GM12891 (cell line): ENCODE results near the gene TTC28.

Experiments used
- PAX5 ChIP-seq: IDR thresholded peaks from 2 replicates; pipeline ENCODE4 v1.6.1; 2011; ENCODE audit warnings: low read length, moderate library complexity, mild to moderate bottlenecking; ENCODE audit not compliant: insufficient read depth, severe bottlenecking
- POLR2A ChIP-seq: IDR thresholded peaks from 2 replicates; pipeline ENCODE4 v1.6.1; 2011; ENCODE audit warnings: low read depth, low read length, control low read depth
- POLR2AphosphoS5 ChIP-seq: IDR thresholded peaks from 2 replicates; pipeline ENCODE4 v1.6.1; 2011; ENCODE audit warnings: low read depth, low read length, control low read depth
- SPI1 ChIP-seq: IDR thresholded peaks from 2 replicates; pipeline ENCODE4 v1.6.1; 2011; ENCODE audit warnings: low read depth, low read length, control low read depth
- TAF1 ChIP-seq: IDR thresholded peaks from 2 replicates; pipeline ENCODE4 v1.6.1; 2011; ENCODE audit warnings: low read depth, low read length, control low read depth

DNA sequence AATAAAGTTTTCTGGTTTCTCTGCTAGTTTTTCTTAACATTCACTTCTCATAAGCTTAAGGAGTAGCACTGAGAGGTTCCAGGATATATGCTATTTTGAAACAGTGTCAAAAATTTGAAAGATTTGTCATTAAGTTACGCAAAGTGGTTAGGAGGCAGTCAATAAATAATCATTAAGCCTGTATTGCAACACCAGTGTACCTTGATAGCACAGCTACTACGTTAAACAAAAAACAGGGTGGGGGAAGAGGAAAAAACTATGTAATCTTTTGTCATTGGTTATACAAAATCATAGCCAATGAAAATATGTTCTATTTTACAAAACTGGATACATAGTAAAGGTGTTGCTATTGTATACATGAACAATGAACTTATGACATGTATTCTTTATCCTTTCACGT is 730.2 kb downstream of the TTC28 start:
- TF ChIP-seq POLR2A (no peak), POLR2AphosphoS5 (no peak), TAF1 (no peak), SPI1 (no peak), PAX5 (no peak)
